Gastroesophageal sphincter (tissue), 3 donors: ENCODE data around the gene DNAAF3.

ENCODE experiments used
- POLR2A ChIP-seq, 2 donors: fragments of 450-650 bp; IDR thresholded peaks; one replicate each; pipeline ENCODE4 v1.6.1; 2017; ENCODE audit warnings: antibody characterized with exemption in 2 of 2, mild to moderate bottlenecking in 2 of 2, moderate library complexity in 1 of 2
- POLR2AphosphoS5 ChIP-seq: sonication (generic); formaldehyde crosslinking; IDR thresholded peaks from one replicate; pipeline ENCODE4 v1.6.1; 2017; ENCODE audit warnings: antibody characterized with exemption
- TF ChIP-seq, protein P1 (sequence below), 4 experiments: fragments of 200-600 bp in 2 of 4; fragments of 450-650 bp in 2 of 4; sonication (generic) in 1 of 4; IDR thresholded peaks; one replicate each; pipeline ENCODE4 v1.5.1; 2017 to 2019; ENCODE audit warnings: antibody characterized with exemption in 4 of 4, mild to moderate bottlenecking in 2 of 4, moderate library complexity in 2 of 4

DNA sequence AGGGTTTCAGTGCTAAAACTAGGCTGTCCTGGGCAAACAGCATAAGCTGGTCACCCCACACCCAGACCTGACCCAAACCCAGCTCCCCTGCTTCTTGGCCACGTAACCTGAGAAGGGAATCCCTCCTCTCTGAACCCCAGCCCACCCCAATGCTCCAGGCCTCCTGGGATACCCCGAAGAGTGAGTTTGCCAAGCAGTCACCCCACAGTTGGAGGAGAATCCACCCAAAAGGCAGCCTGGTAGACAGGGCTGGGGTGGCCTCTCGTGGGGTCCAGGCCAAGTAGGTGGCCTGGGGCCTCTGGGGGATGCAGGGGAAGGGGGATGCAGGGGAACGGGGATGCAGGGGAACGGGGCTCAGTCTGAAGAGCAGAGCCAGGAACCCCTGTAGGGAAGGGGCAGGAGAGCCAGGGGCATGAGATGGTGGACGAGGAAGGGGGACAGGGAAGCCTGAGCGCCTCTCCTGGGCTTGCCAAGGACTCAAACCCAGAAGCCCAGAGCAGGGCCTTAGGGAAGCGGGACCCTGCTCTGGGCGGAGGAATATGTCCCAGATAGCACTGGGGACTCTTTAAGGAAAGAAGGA, 51.8 kb downstream of the DNAAF3 start:
- TF ChIP-seq POLR2AphosphoS5, result no peak
- TF ChIP-seq, protein P1, sequence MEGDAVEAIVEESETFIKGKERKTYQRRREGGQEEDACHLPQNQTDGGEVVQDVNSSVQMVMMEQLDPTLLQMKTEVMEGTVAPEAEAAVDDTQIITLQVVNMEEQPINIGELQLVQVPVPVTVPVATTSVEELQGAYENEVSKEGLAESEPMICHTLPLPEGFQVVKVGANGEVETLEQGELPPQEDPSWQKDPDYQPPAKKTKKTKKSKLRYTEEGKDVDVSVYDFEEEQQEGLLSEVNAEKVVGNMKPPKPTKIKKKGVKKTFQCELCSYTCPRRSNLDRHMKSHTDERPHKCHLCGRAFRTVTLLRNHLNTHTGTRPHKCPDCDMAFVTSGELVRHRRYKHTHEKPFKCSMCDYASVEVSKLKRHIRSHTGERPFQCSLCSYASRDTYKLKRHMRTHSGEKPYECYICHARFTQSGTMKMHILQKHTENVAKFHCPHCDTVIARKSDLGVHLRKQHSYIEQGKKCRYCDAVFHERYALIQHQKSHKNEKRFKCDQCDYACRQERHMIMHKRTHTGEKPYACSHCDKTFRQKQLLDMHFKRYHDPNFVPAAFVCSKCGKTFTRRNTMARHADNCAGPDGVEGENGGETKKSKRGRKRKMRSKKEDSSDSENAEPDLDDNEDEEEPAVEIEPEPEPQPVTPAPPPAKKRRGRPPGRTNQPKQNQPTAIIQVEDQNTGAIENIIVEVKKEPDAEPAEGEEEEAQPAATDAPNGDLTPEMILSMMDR (IDR thresholded peaks at IDR 0.05), result no peak
- TF ChIP-seq POLR2A (IDR thresholded peaks at IDR 0.05), result no peak
